Measurements from ENCODE around the gene FKBP15.

Gene FKBP15

GRCh38 chr9:113160571-113160970, 60.5 kb downstream of the FKBP15 start:
- Histone ChIP-seq H3K36me3 (ENCODE audit: control insufficient read depth in 2 of 2, insufficient read depth in 2 of 2, low read length in 2 of 2) (peaks cover 28 to 44% of the 10 kb centered on the region in 2 donors), H3K27ac (ENCODE audit: low read length) (no peak overlapping the region), H3K9me3 (ENCODE audit: control insufficient read depth in 2 of 2, low read length in 2 of 2) (no peaks in the 10 kb centered on the region), H3K9ac (ENCODE audit: low read length in 2 of 2) (no peak overlapping the region), H3K27me3 (ENCODE audit: control insufficient read depth in 1 of 2, insufficient read depth in 2 of 2, low read length in 2 of 2) (no peaks in the 10 kb centered on the region), H3K4me1 (ENCODE audit: control insufficient read depth, insufficient read depth, low read length) (peaks cover 5% of the 10 kb centered on the region), H3K4me3 (ENCODE audit: low read length in 2 of 2) (no peak overlapping the region)

- Histone ChIP-seq H3K27me3 (ENCODE audit: control insufficient read depth in 1 of 2, insufficient read depth in 2 of 2, low read length in 2 of 2) (no peaks in the 10 kb centered on the region), H3K27ac (ENCODE audit: low read length) (no peak overlapping the region)
Measured at GRCh38 chr9:113158446-113158845, 62.6 kb downstream of the FKBP15 start.

GRCh38 chr9:113156880-113157279, 64.2 kb downstream of the FKBP15 start:
- Histone ChIP-seq H3K27ac (ENCODE audit: low read length) (no peak overlapping the region), H3K4me3 (ENCODE audit: low read length in 2 of 2) (no peak overlapping the region), H3K9me3 (ENCODE audit: control insufficient read depth in 2 of 2, low read length in 2 of 2) (no peaks in the 10 kb centered on the region), H3K27me3 (ENCODE audit: control insufficient read depth in 1 of 2, insufficient read depth in 2 of 2, low read length in 2 of 2) (no peaks in the 10 kb centered on the region), H3K36me3 (ENCODE audit: control insufficient read depth in 2 of 2, insufficient read depth in 2 of 2, low read length in 2 of 2) (peaks cover 14 to 18% of the 10 kb centered on the region in 2 donors), H3K4me1 (ENCODE audit: control insufficient read depth, insufficient read depth, low read length) (peaks cover 10% of the 10 kb centered on the region), H3K9ac (ENCODE audit: low read length in 2 of 2) (no peak overlapping the region)

More at GRCh38 chr9:113158446-113158845, 62.6 kb downstream of the FKBP15 start:
- Histone ChIP-seq H3K4me3 (ENCODE audit: low read length in 2 of 2) (no peak overlapping the region), H3K4me1 (ENCODE audit: control insufficient read depth, insufficient read depth, low read length) (peaks cover 3% of the 10 kb centered on the region), H3K9me3 (ENCODE audit: control insufficient read depth in 2 of 2, low read length in 2 of 2) (no peaks in the 10 kb centered on the region), H3K9ac (ENCODE audit: low read length in 2 of 2) (no peak overlapping the region), H3K36me3 (ENCODE audit: control insufficient read depth in 2 of 2, insufficient read depth in 2 of 2, low read length in 2 of 2) (peaks cover 24 to 31% of the 10 kb centered on the region in 2 donors)

DNA sequence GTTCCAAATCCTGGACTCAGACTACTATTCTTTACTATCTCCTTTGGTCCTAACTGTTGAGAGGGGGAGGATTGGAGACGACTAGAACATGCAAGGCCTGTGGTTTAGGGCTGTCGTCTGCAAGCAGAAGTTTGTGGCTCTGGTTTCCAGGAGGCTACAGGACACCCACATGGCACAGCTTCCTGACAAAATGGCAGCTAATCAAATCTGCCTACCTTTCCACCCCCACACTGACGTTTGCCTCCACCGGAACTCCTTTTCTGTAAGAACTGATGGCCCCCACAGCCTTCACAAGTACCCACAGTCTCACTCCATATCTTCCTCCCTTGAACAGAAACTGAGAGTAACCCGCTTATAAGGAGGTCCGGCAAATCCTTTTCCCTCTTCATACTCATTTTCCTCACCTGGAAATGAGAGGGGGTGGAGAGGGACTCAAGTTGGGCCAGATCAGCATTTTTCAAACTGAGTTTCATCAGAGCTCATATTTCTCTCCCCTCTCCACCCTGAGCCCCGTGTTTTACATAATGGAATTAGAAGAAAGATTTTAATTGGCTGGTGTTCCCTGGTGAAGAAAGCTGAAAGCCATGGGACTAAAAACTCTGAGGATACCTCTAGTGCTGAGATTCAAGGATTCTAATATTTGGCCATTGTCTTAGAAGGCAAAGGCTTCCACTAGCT, 65.0 kb downstream of the FKBP15 start:
- Histone ChIP-seq H3K27me3 (ENCODE audit: control insufficient read depth in 1 of 2, insufficient read depth in 2 of 2, low read length in 2 of 2) (no peaks in the 10 kb centered on the region), H3K4me1 (ENCODE audit: control insufficient read depth, insufficient read depth, low read length) (peaks cover 18% of the 10 kb centered on the region), H3K27ac (ENCODE audit: low read length) (no peak overlapping the region), H3K4me3 (ENCODE audit: low read length in 2 of 2) (no peak overlapping the region), H3K9me3 (ENCODE audit: control insufficient read depth in 2 of 2, low read length in 2 of 2) (no peaks in the 10 kb centered on the region), H3K36me3 (ENCODE audit: control insufficient read depth in 2 of 2, insufficient read depth in 2 of 2, low read length in 2 of 2) (peaks cover 7 to 10% of the 10 kb centered on the region in 2 donors), H3K9ac (ENCODE audit: low read length in 2 of 2) (no peak overlapping the region)

- no peaks in the 10 kb centered on the region for H3K9me3 ChIP-seq (ENCODE audit: control insufficient read depth in 2 of 2, low read length in 2 of 2)
- no peak overlapping the region for H3K9ac ChIP-seq (ENCODE audit: low read length in 2 of 2)
- H3K4me3 ChIP-seq (ENCODE audit: low read length in 2 of 2): no peak overlapping the region
Measured at GRCh38 chr9:113154946-113155345, 66.1 kb downstream of the FKBP15 start.

DNA sequence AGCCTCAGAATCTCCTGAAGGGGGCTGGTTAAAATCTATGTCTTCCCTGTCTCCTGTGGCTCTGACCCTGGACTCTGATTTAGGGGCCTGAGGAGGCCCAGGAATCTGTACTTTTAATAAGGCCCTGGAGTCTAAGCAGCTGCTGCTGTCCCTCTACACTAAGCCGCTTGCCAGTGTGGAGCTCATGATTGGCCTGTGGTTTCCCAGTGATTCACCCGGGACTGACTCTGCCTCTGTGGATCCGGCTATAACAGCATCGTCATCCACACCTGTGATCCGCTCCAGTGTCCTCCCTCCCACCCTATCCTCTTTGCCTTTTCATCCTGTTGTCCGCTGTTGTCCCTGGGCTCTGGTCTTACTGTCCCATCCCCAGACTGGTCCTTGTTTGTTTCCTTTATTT, 66.6 kb downstream of the FKBP15 start:
- Histone ChIP-seq H3K36me3 (ENCODE audit: control insufficient read depth in 2 of 2, insufficient read depth in 2 of 2, low read length in 2 of 2) (peaks cover 5 to 7% of the 10 kb centered on the region in 2 donors), H3K27me3 (ENCODE audit: control insufficient read depth in 1 of 2, insufficient read depth in 2 of 2, low read length in 2 of 2) (no peaks in the 10 kb centered on the region), H3K9ac (ENCODE audit: low read length in 2 of 2) (no peak overlapping the region), H3K4me3 (ENCODE audit: low read length in 2 of 2) (no peak overlapping the region), H3K27ac (ENCODE audit: low read length) (no peak overlapping the region), H3K9me3 (ENCODE audit: control insufficient read depth in 2 of 2, low read length in 2 of 2) (no peaks in the 10 kb centered on the region), H3K4me1 (ENCODE audit: control insufficient read depth, insufficient read depth, low read length) (peaks cover 18% of the 10 kb centered on the region)

More at GRCh38 chr9:113154946-113155345, 66.1 kb downstream of the FKBP15 start:
- H3K4me1 ChIP-seq (ENCODE audit: control insufficient read depth, insufficient read depth, low read length): peaks cover 18% of the 10 kb centered on the region
- no peaks in the 10 kb centered on the region for H3K27me3 ChIP-seq (ENCODE audit: control insufficient read depth in 1 of 2, insufficient read depth in 2 of 2, low read length in 2 of 2)
- H3K27ac ChIP-seq (ENCODE audit: low read length): no peak overlapping the region
- peaks cover 7 to 9% of the 10 kb centered on the region in 2 donors for H3K36me3 ChIP-seq (ENCODE audit: control insufficient read depth in 2 of 2, insufficient read depth in 2 of 2, low read length in 2 of 2)

DNA sequence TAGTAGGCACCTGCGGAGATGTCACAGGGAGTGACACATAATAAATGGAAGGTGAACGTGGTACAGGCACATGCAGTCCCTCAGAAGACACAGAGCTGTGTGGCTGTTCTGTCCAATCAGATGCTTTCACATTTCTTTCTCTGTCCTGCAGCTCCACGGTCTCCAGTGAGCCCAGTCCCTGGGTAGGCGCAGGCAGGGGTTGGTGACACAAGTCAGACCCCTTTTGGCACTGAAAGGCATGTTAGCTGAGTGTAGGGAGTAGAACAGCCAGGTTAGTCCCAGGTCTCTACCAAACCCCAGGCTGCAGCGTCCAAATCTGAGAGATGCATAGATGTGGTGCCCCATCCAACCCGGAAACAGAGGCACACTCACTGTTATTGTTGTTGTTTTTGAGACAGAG, 67.5 kb downstream of the FKBP15 start:
- H3K36me3 ChIP-seq (ENCODE audit: control insufficient read depth in 2 of 2, insufficient read depth in 2 of 2, low read length in 2 of 2): peaks cover 4 to 6% of the 10 kb centered on the region in 2 donors
- no peaks in the 10 kb centered on the region for H3K27me3 ChIP-seq (ENCODE audit: control insufficient read depth in 1 of 2, insufficient read depth in 2 of 2, low read length in 2 of 2)
- no peaks in the 10 kb centered on the region for H3K9me3 ChIP-seq (ENCODE audit: control insufficient read depth in 2 of 2, low read length in 2 of 2)
- no peak overlapping the region for H3K4me3 ChIP-seq (ENCODE audit: low read length in 2 of 2)
- H3K4me1 ChIP-seq (ENCODE audit: control insufficient read depth, insufficient read depth, low read length): peaks cover 18% of the 10 kb centered on the region
- H3K9ac ChIP-seq (ENCODE audit: low read length in 2 of 2): no peak overlapping the region
- H3K27ac ChIP-seq (ENCODE audit: low read length): no peak overlapping the region

DNA sequence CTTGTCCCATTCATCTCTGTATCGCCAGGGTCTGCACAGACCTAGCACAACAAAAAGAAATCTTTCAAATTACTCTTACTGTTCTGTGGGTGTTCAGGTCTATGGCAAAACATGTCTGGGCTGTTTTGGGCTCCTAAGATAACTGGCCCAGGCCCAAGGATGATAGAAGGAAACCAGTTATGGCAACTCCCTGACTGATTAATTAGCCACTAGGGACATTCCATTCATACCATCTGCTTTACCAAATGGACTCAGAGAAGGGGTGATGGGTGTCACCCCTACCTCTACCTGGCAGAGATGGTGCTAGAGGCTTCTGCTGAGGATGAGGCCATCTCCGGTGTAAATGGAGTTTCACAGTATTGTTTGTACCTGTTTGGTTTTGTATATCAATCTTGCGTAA, 68.4 kb downstream of the FKBP15 start:
- no peak overlapping the region for H3K9ac ChIP-seq (ENCODE audit: low read length in 2 of 2)
- H3K36me3 ChIP-seq (ENCODE audit: control insufficient read depth in 2 of 2, insufficient read depth in 2 of 2, low read length in 2 of 2): peaks cover 0 to 1% of the 10 kb centered on the region in 2 donors
- no peaks in the 10 kb centered on the region for H3K9me3 ChIP-seq (ENCODE audit: control insufficient read depth in 2 of 2, low read length in 2 of 2)
- H3K4me3 ChIP-seq (ENCODE audit: low read length in 2 of 2): no peak overlapping the region
- H3K4me1 ChIP-seq (ENCODE audit: control insufficient read depth, insufficient read depth, low read length): peaks cover 18% of the 10 kb centered on the region
- no peak overlapping the region for H3K27ac ChIP-seq (ENCODE audit: low read length)
- no peaks in the 10 kb centered on the region for H3K27me3 ChIP-seq (ENCODE audit: control insufficient read depth in 1 of 2, insufficient read depth in 2 of 2, low read length in 2 of 2)

GRCh38 chr9:113151696-113152630, 69.1 kb downstream of the FKBP15 start:
- H3K4me3 ChIP-seq (ENCODE audit: low read length in 2 of 2): peak overlapping the region; percentile 73 to 84
- peaks cover 18% of the 10 kb centered on the region for H3K4me1 ChIP-seq (ENCODE audit: control insufficient read depth, insufficient read depth, low read length)
- H3K27ac ChIP-seq (ENCODE audit: low read length): peak overlapping the region; percentile 41
- H3K9ac ChIP-seq (ENCODE audit: low read length in 2 of 2): peak overlapping the region; percentile 64 to 78
- no peaks in the 10 kb centered on the region for H3K27me3 ChIP-seq (ENCODE audit: control insufficient read depth in 1 of 2, insufficient read depth in 2 of 2, low read length in 2 of 2)
- H3K9me3 ChIP-seq (ENCODE audit: control insufficient read depth in 2 of 2, low read length in 2 of 2): no peaks in the 10 kb centered on the region
- no peaks in the 10 kb centered on the region for H3K36me3 ChIP-seq (ENCODE audit: control insufficient read depth in 2 of 2, insufficient read depth in 2 of 2, low read length in 2 of 2)

- Histone ChIP-seq H3K4me1 (ENCODE audit: control insufficient read depth, insufficient read depth, low read length) (peaks cover 18% of the 10 kb centered on the region), H3K36me3 (ENCODE audit: control insufficient read depth in 2 of 2, insufficient read depth in 2 of 2, low read length in 2 of 2) (no peaks in the 10 kb centered on the region), H3K4me3 (ENCODE audit: low read length in 2 of 2) (peak within 1 kb of the TSS; percentile 73 to 84), H3K27me3 (ENCODE audit: control insufficient read depth in 1 of 2, insufficient read depth in 2 of 2, low read length in 2 of 2) (no peaks in the 10 kb centered on the region), H3K27ac (ENCODE audit: low read length) (peak within 1 kb of the TSS; percentile 41), H3K9ac (ENCODE audit: low read length in 2 of 2) (peak within 1 kb of the TSS; percentile 64 to 78), H3K9me3 (ENCODE audit: control insufficient read depth in 2 of 2, low read length in 2 of 2) (no peaks in the 10 kb centered on the region)
Measured at GRCh38 chr9:113150670-113151611, 70.1 kb downstream of the FKBP15 start, which contains the start of gene SLC31A2. SLC31A2 (plus strand) TSS chr9:113151007; CDS start chr9:113151075, 68 bp downstream.
